Neural progenitor cell (in vitro differentiated cells): Measurements from ENCODE around the gene ADAMTS4. TPM values are rescaled to one million over a fixed set of nuclear protein-coding genes. Genes with fewer than 3 reads are reported as not detected.

Experiments used
- DNase-seq: peaks from one replicate; pipeline ENCODE4 v3.0.0-alpha.2; 2016; ENCODE audit warnings: low spot score
- H2AFZ ChIP-seq: fragments of 200-600 bp; sonication (generic); replicated peaks from 2 replicates; pipeline ENCODE4 v1.6.1; 2016; ENCODE audit warnings: antibody characterized with exemption
- H3F3A ChIP-seq: fragments of 200-600 bp; sonication (generic); 2 replicates; pipeline ENCODE4 v1.6.1; 2016; ENCODE audit warnings: antibody characterized with exemption, low read depth
- H3K27ac ChIP-seq: fragments of 200-600 bp; sonication (generic); 2 replicates; pipeline ENCODE4 v1.5.1; 2016; ENCODE audit warnings: mild to moderate bottlenecking
- H3K27me3 ChIP-seq: fragments of 200-600 bp; sonication (generic); 2 replicates; pipeline ENCODE4 v1.6.1; 2016; ENCODE audit warnings: mild to moderate bottlenecking, moderate library complexity
- H3K36me3 ChIP-seq: fragments of 200-600 bp; sonication (generic); 2 replicates; pipeline ENCODE4 v1.5.1; 2016
- H3K4me1 ChIP-seq: fragments of 200-600 bp; sonication (generic); 2 replicates; pipeline ENCODE4 v1.6.1; 2016; ENCODE audit warnings: mixed run types
- H3K4me2 ChIP-seq: fragments of 200-600 bp; sonication (generic); 2 replicates; pipeline ENCODE4 v1.6.1; 2016
- H3K4me3 ChIP-seq: fragments of 200-600 bp; sonication (generic); 2 replicates; pipeline ENCODE4 v1.5.1; 2016
- H3K79me2 ChIP-seq: fragments of 200-600 bp; sonication (generic); 2 replicates; pipeline ENCODE4 v1.6.1; 2016; ENCODE audit warnings: low read depth
- H3K9ac ChIP-seq: fragments of 200-600 bp; sonication (generic); 2 replicates; pipeline ENCODE4 v1.6.1; 2016
- H3K9me3 ChIP-seq: fragments of 200-600 bp; sonication (generic); 2 replicates; pipeline ENCODE4 v1.5.1; 2016; ENCODE audit warnings: low read depth
- H4K20me1 ChIP-seq: fragments of 200-600 bp; sonication (generic); 2 replicates; pipeline ENCODE4 v1.6.1; 2016; ENCODE audit warnings: low read depth
- H3K27ac Mint-ChIP-seq: 3 replicates; pipeline ENCODE4 v1.8.0; 2021; ENCODE audit warnings: mixed read lengths
- H3K27me3 Mint-ChIP-seq: 2 replicates; pipeline ENCODE4 v1.8.0; 2022; ENCODE audit warnings: low read depth, mild to moderate bottlenecking, inconsistent platforms, moderate library complexity, mixed read lengths; ENCODE audit not compliant: insufficient read depth
- H3K36me3 Mint-ChIP-seq: 3 replicates; pipeline ENCODE4 v1.8.0; 2021; ENCODE audit warnings: mixed read lengths
- H3K4me1 Mint-ChIP-seq: 3 replicates; pipeline ENCODE4 v1.8.0; 2021; ENCODE audit warnings: mixed read lengths
- H3K4me3 Mint-ChIP-seq: 3 replicates; pipeline ENCODE4 v1.8.0; 2021; ENCODE audit warnings: mild to moderate bottlenecking, moderate library complexity, mixed read lengths
- H3K9me3 Mint-ChIP-seq: 3 replicates; pipeline ENCODE4 v1.8.0; 2020; ENCODE audit warnings: mixed read lengths
- EZH2 ChIP-seq: fragments of 200-600 bp; sonication (generic); IDR thresholded peaks from 2 replicates; pipeline ENCODE4 v1.6.1; 2017; ENCODE audit warnings: antibody characterized with exemption, mild to moderate bottlenecking, moderate library complexity
- EZH2phosphoT487 ChIP-seq: fragments of 200-600 bp; sonication (generic); IDR thresholded peaks from 2 replicates; pipeline ENCODE4 v1.6.1; 2017; ENCODE audit warnings: antibody characterized with exemption
- total RNA-seq: library from RNA; depleted of rRNA; stranded (reverse); fragments of >200 nt; gene quantifications from 2 replicates; pipeline ENCODE4 v1.2.3, GENCODE V29; 2015; ENCODE audit warnings: low replicate concordance
- TF ChIP-seq, protein P1 (sequence below): fragments of 200-600 bp; sonication (generic); IDR thresholded peaks from 2 replicates; pipeline ENCODE4 v1.5.1; 2017; ENCODE audit warnings: antibody characterized with exemption, mild to moderate bottlenecking

ADAMTS4 gene
- total RNA-seq, 1 donor from 2014 or later = 1.3 TPM

DNA sequence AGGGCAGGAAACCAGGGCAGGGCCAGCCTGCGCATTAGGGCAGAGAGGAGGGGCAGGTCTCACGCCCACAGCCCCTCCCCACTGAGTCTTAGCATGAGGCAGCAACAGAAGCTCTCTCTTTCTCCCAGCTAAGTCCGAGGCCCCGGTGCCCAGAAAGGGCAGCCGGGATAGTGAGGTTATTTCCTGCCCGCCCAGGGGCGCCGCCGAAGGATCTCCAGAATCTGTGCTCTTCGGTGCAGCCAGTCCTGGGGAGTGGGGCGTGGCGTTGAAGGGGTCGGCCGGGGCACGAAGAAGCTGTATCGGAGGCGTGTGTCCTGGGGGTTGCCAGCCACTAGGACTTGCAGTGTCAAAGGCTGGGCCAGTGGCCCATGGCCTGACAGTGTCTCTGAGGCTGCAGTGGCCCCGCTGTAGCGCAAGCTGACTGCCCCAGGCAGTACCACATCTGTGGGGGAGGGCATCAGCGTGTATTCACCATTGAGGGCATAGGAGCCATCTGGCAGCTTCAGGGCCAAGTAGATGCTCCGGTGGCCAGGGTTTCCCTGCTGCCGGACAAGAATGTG, 7.8 kb downstream of the ADAMTS4 start:
- H3K4me1 ChIP-seq = no peaks in the 10 kb centered on the region
- H3K9ac ChIP-seq = no peak overlapping the region
- no peaks in the 10 kb centered on the region for H3K36me3 Mint-ChIP-seq
- no peak overlapping the region for H2AFZ ChIP-seq
- H3K36me3 ChIP-seq = no peaks in the 10 kb centered on the region
- peaks cover 15% of the 10 kb centered on the region for H3K27me3 Mint-ChIP-seq
- no peaks in the 10 kb centered on the region for H3K79me2 ChIP-seq
- no peak overlapping the region for H3K27ac ChIP-seq
- H3K4me2 ChIP-seq = no peak overlapping the region
- H4K20me1 ChIP-seq = no peaks in the 10 kb centered on the region
- no peaks in the 10 kb centered on the region for H3K27me3 ChIP-seq
- H3K9me3 Mint-ChIP-seq = no peaks in the 10 kb centered on the region
- no peak overlapping the region for H3K4me3 Mint-ChIP-seq
- no peaks in the 10 kb centered on the region for H3K9me3 ChIP-seq
- no peak overlapping the region for H3K27ac Mint-ChIP-seq
- TF ChIP-seq EZH2phosphoT487 = no peak
- TF ChIP-seq, protein P1, sequence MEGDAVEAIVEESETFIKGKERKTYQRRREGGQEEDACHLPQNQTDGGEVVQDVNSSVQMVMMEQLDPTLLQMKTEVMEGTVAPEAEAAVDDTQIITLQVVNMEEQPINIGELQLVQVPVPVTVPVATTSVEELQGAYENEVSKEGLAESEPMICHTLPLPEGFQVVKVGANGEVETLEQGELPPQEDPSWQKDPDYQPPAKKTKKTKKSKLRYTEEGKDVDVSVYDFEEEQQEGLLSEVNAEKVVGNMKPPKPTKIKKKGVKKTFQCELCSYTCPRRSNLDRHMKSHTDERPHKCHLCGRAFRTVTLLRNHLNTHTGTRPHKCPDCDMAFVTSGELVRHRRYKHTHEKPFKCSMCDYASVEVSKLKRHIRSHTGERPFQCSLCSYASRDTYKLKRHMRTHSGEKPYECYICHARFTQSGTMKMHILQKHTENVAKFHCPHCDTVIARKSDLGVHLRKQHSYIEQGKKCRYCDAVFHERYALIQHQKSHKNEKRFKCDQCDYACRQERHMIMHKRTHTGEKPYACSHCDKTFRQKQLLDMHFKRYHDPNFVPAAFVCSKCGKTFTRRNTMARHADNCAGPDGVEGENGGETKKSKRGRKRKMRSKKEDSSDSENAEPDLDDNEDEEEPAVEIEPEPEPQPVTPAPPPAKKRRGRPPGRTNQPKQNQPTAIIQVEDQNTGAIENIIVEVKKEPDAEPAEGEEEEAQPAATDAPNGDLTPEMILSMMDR = no peak
- no peak for TF ChIP-seq EZH2
- H3F3A ChIP-seq = no peaks in the 10 kb centered on the region
- H3K4me3 ChIP-seq = no peak overlapping the region
- DNase-seq = no peak
- peaks cover 13% of the 10 kb centered on the region for H3K4me1 Mint-ChIP-seq

GRCh38 chr1:161189036-161189435, 9.8 kb downstream of the ADAMTS4 start:
- Mint-ChIP-seq H3K36me3 (no peaks in the 10 kb centered on the region), H3K27ac (no peak overlapping the region), H3K4me3 (no peak overlapping the region), H3K9me3 (no peaks in the 10 kb centered on the region), H3K27me3 (peaks cover 14% of the 10 kb centered on the region), H3K4me1 (peaks cover 13% of the 10 kb centered on the region)
- no peaks in the 10 kb centered on the region for H3K9me3 ChIP-seq
- DNase-seq = no peak
- no peaks in the 10 kb centered on the region for H3K27me3 ChIP-seq
- H3K27ac ChIP-seq = no peak overlapping the region
- H3K4me3 ChIP-seq = no peak overlapping the region
- no peak overlapping the region for H3K4me2 ChIP-seq
- TF ChIP-seq EZH2phosphoT487 (no peak), EZH2 (no peak)
- TF ChIP-seq, protein P1 = no peak
- H3K4me1 ChIP-seq = no peaks in the 10 kb centered on the region
- H3K36me3 ChIP-seq = no peaks in the 10 kb centered on the region
- H3K79me2 ChIP-seq = no peaks in the 10 kb centered on the region
- no peaks in the 10 kb centered on the region for H4K20me1 ChIP-seq
- H2AFZ ChIP-seq = no peak overlapping the region
- H3F3A ChIP-seq = no peaks in the 10 kb centered on the region
- no peak overlapping the region for H3K9ac ChIP-seq

DNA sequence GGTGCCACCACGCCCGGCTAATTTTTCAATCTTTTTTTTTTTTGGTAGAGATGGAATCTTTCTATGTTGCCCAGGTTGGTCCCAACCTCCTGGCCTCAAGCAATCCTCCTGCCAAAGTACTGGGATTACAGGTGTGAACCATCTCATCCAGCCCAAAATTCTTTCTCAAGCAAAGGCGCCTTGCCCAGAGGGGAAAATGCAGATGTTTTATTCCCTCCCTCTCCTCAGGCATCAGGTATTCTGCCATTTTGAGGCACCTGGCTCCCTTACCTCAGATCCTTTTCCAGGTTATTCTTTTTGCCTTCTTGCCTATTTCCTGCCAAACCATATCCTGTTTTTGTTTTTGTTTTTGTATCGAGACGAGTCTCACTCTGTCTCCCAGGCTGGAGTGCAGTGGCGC, 10.5 kb downstream of the ADAMTS4 start:
- H4K20me1 ChIP-seq = no peaks in the 10 kb centered on the region
- H3K4me1 ChIP-seq = no peaks in the 10 kb centered on the region
- no peak overlapping the region for H3K4me2 ChIP-seq
- H3K9me3 ChIP-seq = no peaks in the 10 kb centered on the region
- no peak for TF ChIP-seq EZH2
- TF ChIP-seq EZH2phosphoT487 = no peak
- TF ChIP-seq, protein P1 = no peak
- no peak overlapping the region for H3K9ac ChIP-seq
- H3K27me3 ChIP-seq = no peaks in the 10 kb centered on the region
- Mint-ChIP-seq H3K9me3 (no peaks in the 10 kb centered on the region), H3K4me3 (no peak overlapping the region), H3K4me1 (peaks cover 13% of the 10 kb centered on the region), H3K27me3 (peaks cover 19% of the 10 kb centered on the region), H3K36me3 (no peaks in the 10 kb centered on the region), H3K27ac (no peak overlapping the region)
- no peak for DNase-seq
- H3K79me2 ChIP-seq = no peaks in the 10 kb centered on the region
- no peak overlapping the region for H3K27ac ChIP-seq
- no peaks in the 10 kb centered on the region for H3F3A ChIP-seq
- no peak overlapping the region for H3K4me3 ChIP-seq
- H2AFZ ChIP-seq = no peak overlapping the region
- no peaks in the 10 kb centered on the region for H3K36me3 ChIP-seq
